IPS-20b (cell line): Measurements from ENCODE around the gene ARHGAP10.

Experiments used
- H3K27ac ChIP-seq: one replicate; pipeline ENCODE4 v1.5.1; 2013; ENCODE audit warnings: low read length
- H3K27me3 ChIP-seq: 2 replicates; pipeline ENCODE4 v1.6.1; 2013; ENCODE audit warnings: mild to moderate bottlenecking, low read length, inconsistent platforms; ENCODE audit not compliant: insufficient read depth
- H3K36me3 ChIP-seq: 2 replicates; pipeline ENCODE4 v1.6.1; 2013; ENCODE audit warnings: low read depth, mild to moderate bottlenecking, inconsistent platforms, low read length, moderate library complexity; ENCODE audit not compliant: insufficient read depth
- H3K4me1 ChIP-seq: 2 replicates; pipeline ENCODE4 v1.6.1; 2013; ENCODE audit warnings: mild to moderate bottlenecking, control low read depth, inconsistent platforms, low read length, moderate library complexity; ENCODE audit not compliant: insufficient read depth
- H3K4me3 ChIP-seq: 2 replicates; pipeline ENCODE4 v1.5.1; 2013; ENCODE audit warnings: mild to moderate bottlenecking, low read length, inconsistent platforms
- H3K9ac ChIP-seq: 2 replicates; pipeline ENCODE4 v1.6.1; 2013; ENCODE audit warnings: low read depth, mild to moderate bottlenecking, inconsistent platforms, low read length, moderate library complexity
- H3K9me3 ChIP-seq: 2 replicates; pipeline ENCODE4 v1.6.1; 2013; ENCODE audit warnings: mild to moderate bottlenecking, low read depth, low read length, inconsistent platforms; ENCODE audit not compliant: insufficient read depth

The ARHGAP10 gene

GRCh38 chr4:148060264-148061140 is 328.6 kb downstream of the ARHGAP10 start:
- no peaks in the 10 kb centered on the region for H3K27me3 ChIP-seq

GRCh38 chr4:148061141-148061481 is 329.2 kb downstream of the ARHGAP10 start:
- Histone ChIP-seq H3K4me1 (peaks cover 15% of the 10 kb centered on the region; the same call in 1 of the 2 replicates), H3K9me3 (no peaks in the 10 kb centered on the region), H3K4me3 (no peak overlapping the region)

More at GRCh38 chr4:148060264-148061140, 328.6 kb downstream of the ARHGAP10 start:
- H3K4me1 ChIP-seq, result peaks cover 15% of the 10 kb centered on the region; the same call in 1 of the 2 replicates
- no peaks in the 10 kb centered on the region for H3K9me3 ChIP-seq
- H3K4me3 ChIP-seq, result no peak overlapping the region
- no peaks in the 10 kb centered on the region for H3K36me3 ChIP-seq
- no peak overlapping the region for H3K9ac ChIP-seq
- H3K27ac ChIP-seq, result no peak overlapping the region

GRCh38 chr4:148061795-148062194 is 329.9 kb downstream of the ARHGAP10 start:
- H3K36me3 ChIP-seq, result no peaks in the 10 kb centered on the region
- H3K4me3 ChIP-seq, result no peak overlapping the region
- no peaks in the 10 kb centered on the region for H3K9me3 ChIP-seq
- H3K9ac ChIP-seq, result no peak overlapping the region
- H3K27me3 ChIP-seq, result no peaks in the 10 kb centered on the region
- H3K27ac ChIP-seq, result no peak overlapping the region
- peaks cover 15% of the 10 kb centered on the region; the same call in 1 of the 2 replicates for H3K4me1 ChIP-seq

More at GRCh38 chr4:148061141-148061481, 329.2 kb downstream of the ARHGAP10 start:
- no peak overlapping the region for H3K9ac ChIP-seq
- no peak overlapping the region for H3K27ac ChIP-seq
- H3K27me3 ChIP-seq, result no peaks in the 10 kb centered on the region
- H3K36me3 ChIP-seq, result no peaks in the 10 kb centered on the region

- no peaks in the 10 kb centered on the region for H3K36me3 ChIP-seq
- no peak overlapping the region for H3K4me3 ChIP-seq
- H3K9me3 ChIP-seq, result no peaks in the 10 kb centered on the region
- H3K9ac ChIP-seq, result no peak overlapping the region
- peaks cover 15% of the 10 kb centered on the region; the same call in 1 of the 2 replicates for H3K4me1 ChIP-seq
- no peaks in the 10 kb centered on the region for H3K27me3 ChIP-seq
- H3K27ac ChIP-seq, result no peak overlapping the region
Observed at GRCh38 chr4:148062301-148062950, 330.5 kb downstream of the ARHGAP10 start.

GRCh38 chr4:148064451-148064850 is 332.6 kb downstream of the ARHGAP10 start:
- Histone ChIP-seq H3K4me3 (no peak overlapping the region), H3K27me3 (no peaks in the 10 kb centered on the region), H3K9ac (no peak overlapping the region), H3K9me3 (no peaks in the 10 kb centered on the region), H3K4me1 (peaks cover 5% of the 10 kb centered on the region; the same call in 1 of the 2 replicates), H3K36me3 (no peaks in the 10 kb centered on the region), H3K27ac (no peak overlapping the region)

GRCh38 chr4:148065075-148065474 is 333.2 kb downstream of the ARHGAP10 start:
- H3K36me3 ChIP-seq, result no peaks in the 10 kb centered on the region

GRCh38 chr4:148067301-148067916 is 335.5 kb downstream of the ARHGAP10 start:
- H3K9ac ChIP-seq, result no peak overlapping the region
- H3K27me3 ChIP-seq, result no peaks in the 10 kb centered on the region
- H3K4me3 ChIP-seq, result no peak overlapping the region
- no peaks in the 10 kb centered on the region for H3K9me3 ChIP-seq
- H3K27ac ChIP-seq, result no peak overlapping the region
- H3K36me3 ChIP-seq, result no peaks in the 10 kb centered on the region
- no peaks in the 10 kb centered on the region for H3K4me1 ChIP-seq

More at GRCh38 chr4:148065075-148065474, 333.2 kb downstream of the ARHGAP10 start:
- H3K4me1 ChIP-seq, result peaks cover 5% of the 10 kb centered on the region; the same call in 1 of the 2 replicates
- no peaks in the 10 kb centered on the region for H3K27me3 ChIP-seq
- H3K27ac ChIP-seq, result no peak overlapping the region
- H3K9ac ChIP-seq, result no peak overlapping the region
- no peak overlapping the region for H3K4me3 ChIP-seq
- no peaks in the 10 kb centered on the region for H3K9me3 ChIP-seq

GRCh38 chr4:148068065-148068911 is 336.4 kb downstream of the ARHGAP10 start:
- no peak overlapping the region for H3K27ac ChIP-seq
- no peaks in the 10 kb centered on the region for H3K36me3 ChIP-seq
- H3K9me3 ChIP-seq, result peaks cover 2% of the 10 kb centered on the region; the same call in 1 of the 2 replicates
- no peak overlapping the region for H3K4me3 ChIP-seq
- no peaks in the 10 kb centered on the region for H3K4me1 ChIP-seq
- H3K9ac ChIP-seq, result no peak overlapping the region
- H3K27me3 ChIP-seq, result no peaks in the 10 kb centered on the region

- no peaks in the 10 kb centered on the region for H3K36me3 ChIP-seq
- H3K4me1 ChIP-seq, result no peaks in the 10 kb centered on the region
- no peak overlapping the region for H3K27ac ChIP-seq
- peaks cover 11% of the 10 kb centered on the region; the same call in 1 of the 2 replicates for H3K9me3 ChIP-seq
- no peaks in the 10 kb centered on the region for H3K27me3 ChIP-seq
- no peak overlapping the region for H3K9ac ChIP-seq
- H3K4me3 ChIP-seq, result no peak overlapping the region
Observed at GRCh38 chr4:148069086-148069894, 337.4 kb downstream of the ARHGAP10 start.

GRCh38 chr4:148069895-148070178 is 337.9 kb downstream of the ARHGAP10 start:
- Histone ChIP-seq H3K36me3 (no peaks in the 10 kb centered on the region), H3K27me3 (no peaks in the 10 kb centered on the region), H3K4me1 (no peaks in the 10 kb centered on the region), H3K27ac (no peak overlapping the region), H3K9me3 (peaks cover 16% of the 10 kb centered on the region; the same call in 1 of the 2 replicates), H3K4me3 (no peak overlapping the region), H3K9ac (no peak overlapping the region)
